K562 (cell line): ENCODE data around the gene GPR78. TPM values are rescaled to one million over a fixed set of nuclear protein-coding genes. Genes with fewer than 3 reads are reported as not detected.

Experiments used
- ATAC-seq: fragments of 200-7000 bp; cut with Tn5 transposase; 3 replicates; pipeline ENCODE4 v1.9.1; 2020; ENCODE audit warnings: moderate library complexity
- BruUV-seq: library from RNA; stranded (reverse); fragments of 400-500 nt; replicated peaks from 2 replicates; lab custom pipeline; 2021; lab: Mats Ljungman, UMichigan
- CTCF ChIA-PET: fragments of 300-600 bp; formaldehyde crosslinking; extraction: SDS; loops from one replicate; lab custom pipeline; 2021; ENCODE audit warnings: low intra/inter-chr PET ratio; lab: Yijun Ruan, JAX
- POLR2A ChIA-PET: fragments of 300-600, 350-650 bp; sonication (Branson Sonifier 250); formaldehyde crosslinking; extraction: SDS; loops from one replicate; lab custom pipeline; 2021; ENCODE audit warnings: antibody characterized with exemption, inconsistent platforms; lab: Yijun Ruan, JAX
- DNase-seq, 4 experiments: peaks; one replicate each; pipeline versions ENCODE4 v3.0.0 to v3.0.0-alpha.2; 2011 to 2018; ENCODE audit warnings: low spot score in 3 of 4, mixed read lengths in 3 of 4; ENCODE audit errors: extremely low read depth in 1 of 4
- FAIRE-seq: peaks from 2 replicates; lab custom pipeline; 2011; peaks lifted over from hg19 to GRCh38; lab: Jason Lieb, UNC
- H2AFZ ChIP-seq: 2 replicates; pipeline ENCODE4 v1.6.0; 2011; ENCODE audit warnings: low read depth, low read length, control low read depth, inconsistent platforms
- H3K27ac ChIP-seq: fragments of 200-600 bp; 3 replicates; pipeline ENCODE4 v1.8.0; 2011; ENCODE audit warnings: low read depth, mild to moderate bottlenecking, control low read depth, inconsistent platforms, low read length, moderate library complexity, mixed read lengths; ENCODE audit errors: extremely low read depth
- H3K27me3 ChIP-seq, 2 experiments: fragments of 300-600 bp in 1 of 2; 2 replicates in 1 of 2; 3 replicates in 1 of 2; pipeline versions ENCODE4 v1.6.0 to v1.8.0; 2011; ENCODE audit warnings: inconsistent platforms in 2 of 2, low read length in 2 of 2, mild to moderate bottlenecking in 1 of 2, mixed read lengths in 1 of 2, moderate library complexity in 1 of 2; ENCODE audit not compliant: control insufficient read depth in 2 of 2, insufficient read depth in 2 of 2
- H3K36me3 ChIP-seq: fragments of 300-600 bp; 3 replicates; pipeline ENCODE4 v1.8.0; 2011; ENCODE audit warnings: mild to moderate bottlenecking, low read length, inconsistent platforms; ENCODE audit not compliant: control insufficient read depth, insufficient read depth
- H3K4me1 ChIP-seq, 2 experiments: fragments of 200-600 bp in 1 of 2; replicated peaks in 1 of 2; 2 replicates in 1 of 2; 3 replicates in 1 of 2; pipeline versions ENCODE4 v1.5.1 to v1.8.0; 2011; ENCODE audit warnings: inconsistent platforms in 2 of 2, low read length in 2 of 2, mild to moderate bottlenecking in 1 of 2, mixed read lengths in 1 of 2, moderate library complexity in 1 of 2; ENCODE audit not compliant: control insufficient read depth in 2 of 2, insufficient read depth in 2 of 2
- H3K4me2 ChIP-seq: 2 replicates; pipeline ENCODE4 v1.6.1; 2011; ENCODE audit warnings: low read length, control low read depth, inconsistent platforms, mixed read lengths; ENCODE audit not compliant: insufficient read depth
- H3K4me3 ChIP-seq: fragments of 200-600 bp; sonication (generic), shearing (Covaris generic); 2 replicates; pipeline ENCODE4 v1.5.1; 2016; ENCODE audit warnings: control low read depth, inconsistent platforms
- H3K79me2 ChIP-seq: fragments of 200-600 bp; 3 replicates; pipeline ENCODE4 v1.8.0; 2011; ENCODE audit warnings: low read length, inconsistent platforms; ENCODE audit not compliant: control insufficient read depth, insufficient read depth
- H3K9ac ChIP-seq, 2 experiments: 2 replicates each; pipeline versions ENCODE4 v1.6.0 to v1.6.1; 2011; ENCODE audit warnings: low read depth in 2 of 2, low read length in 2 of 2, control low read depth in 1 of 2, inconsistent platforms in 1 of 2, mild to moderate bottlenecking in 1 of 2, mixed read lengths in 1 of 2; ENCODE audit not compliant: insufficient read depth in 1 of 2
- H3K9me1 ChIP-seq: one replicate; pipeline ENCODE4 v1.6.0; 2011; ENCODE audit warnings: inconsistent platforms, mild to moderate bottlenecking, low read length, moderate library complexity; ENCODE audit not compliant: control insufficient read depth, insufficient read depth
- H3K9me3 ChIP-seq: replicated peaks from 2 replicates; pipeline ENCODE4 v1.5.1; 2011; ENCODE audit warnings: low read depth, low read length, inconsistent platforms; ENCODE audit not compliant: control insufficient read depth, insufficient read depth
- H4K20me1 ChIP-seq: replicated peaks from 2 replicates; pipeline ENCODE4 v1.6.1; 2011; ENCODE audit warnings: low read length, inconsistent platforms, mixed read lengths; ENCODE audit not compliant: control insufficient read depth, insufficient read depth
- CTCF ChIP-seq, 3 experiments: IDR thresholded peaks in 2 of 3; conservative IDR thresholded peaks in 1 of 3; 2 replicates each; pipeline ENCODE4 v1.5.1; 2011 to 2012; ENCODE audit warnings: low read length in 3 of 3, mild to moderate bottlenecking in 3 of 3, control low read depth in 2 of 3, improper control_type of control experiment in 1 of 3, inconsistent platforms in 1 of 3, low read depth in 1 of 3, mixed read lengths in 1 of 3, moderate library complexity in 1 of 3; ENCODE audit not compliant: insufficient read depth in 2 of 3
- ZNF766 ChIP-seq: fragments of 200-800 bp; sonication (Bioruptor generic); conservative IDR thresholded peaks from 2 replicates; pipeline ENCODE4 v1.6.1; 2016; ENCODE audit warnings: missing genetic modification characterization, missing compliant biosample characterization
- WGBS: fragments of 100-300 bp; shearing (Covaris generic); methylation state at CpG from one replicate; pipeline ENCODE4 v1.1.6; 2016; ENCODE audit warnings: low coverage, mixed read lengths; ENCODE audit not compliant: insufficient coverage; ENCODE audit errors: missing lambda C conversion rate; 5-methylcytosine and 5-hydroxymethylcytosine counted together
- in situ Hi-C: fragments of 300-500 bp; cut with MboI; formaldehyde crosslinking; loops from 4 replicates; pipeline ENCODE4 v1.15.0; 2018; ENCODE audit warnings: inconsistent platforms, mixed read lengths
- intact Hi-C: fragments of 100-400 bp; cut with micrococcal nuclease; formaldehyde crosslinking; loops from 2 replicates; pipeline ENCODE4 v1.14.2; 2022
- polyA plus RNA-seq, 8 experiments: library from polyadenylated mRNA; depleted of rRNA in 4 of 8; stranded (reverse) in 5 of 8; unstranded in 3 of 8; fragments of >200 nt; fragmentation: Nextera tagmentation in 2 of 8; fragmentation: Illumina TruSeq in 1 of 8; extraction: Ambion mirVana in 2 of 8; extraction: Trizol in 1 of 8; gene quantifications; 2 replicates each; pipeline versions ENCODE4 v1.2.1 to v1.2.3, GENCODE V29; 2011 to 2014; ENCODE audit warnings: inconsistent platforms in 1 of 8, missing spikeins in 1 of 8
- total RNA-seq, 7 experiments: library from RNA; depleted of rRNA in 6 of 7; stranded (reverse); fragments of >200 nt in 6 of 7; fragmentation: Illumina TruSeq in 2 of 7; extraction: Trizol in 2 of 7; gene quantifications; 2 replicates each; pipeline versions ENCODE4 v1.2.1 to v1.2.3, GENCODE V29; 2011 to 2021; ENCODE audit warnings: low replicate concordance in 1 of 7

The GPR78 gene
- total and polyA plus RNA-seq, 9 of the 15 experiments (the other 6 are each of a cell fraction or from before 2014, with no cell fraction given): 0.04 to 0.13 (median 0.07) TPM; not detected in 4

- Histone ChIP-seq H3K9me1 (no peaks in the 10 kb centered on the region), H3K4me1 (peaks cover 0 to 25% of the 10 kb centered on the region in 2 experiments; a peak in 3 of 5 replicates), H4K20me1 (peaks cover 6% of the 10 kb centered on the region; the same call in 1 of the 2 replicates), H3K9ac (no peak overlapping the region), H3K9me3 (no peaks in the 10 kb centered on the region), H3K27ac (no peak overlapping the region), H2AFZ (no peak overlapping the region), H3K79me2 (no peaks in the 10 kb centered on the region), H3K36me3 (no peaks in the 10 kb centered on the region), H3K4me2 (no peak overlapping the region), H3K4me3 (no peak overlapping the region), H3K27me3 (peaks cover 0 to 59% of the 10 kb centered on the region in 2 experiments; a peak in 3 of 5 replicates)
- no peak for FAIRE-seq
- POLR2A ChIA-PET: interaction anchor here (0.7 kb wide), 1 partner anchor 318 kb away, joined by 3 read pairs; no protein-coding TSS in a partner anchor
- CTCF ChIA-PET: no interaction called here
- 4% methylated on average over 6 of the region's 6 CpGs for WGBS
- DNase-seq: no peak
- BruUV-seq: no TSS peak
- ATAC-seq: peak; percentile 12; the same call in 1 of the 3 replicates
- TF ChIP-seq CTCF (IDR thresholded peaks at IDR 0.05 in 2 of 3, conservative IDR thresholded peaks at IDR 0.05 in 1 of 3; ENCODE audit: insufficient read depth in 2 of 3, low read depth in 1 of 3, low read length in 3 of 3) (peak; percentile 17 to 23 (median 20); a peak in 1 of 6 replicates), ZNF766 (CRISPR knock-in tag) (no peak)
- intact Hi-C loops (no loop called here), in situ Hi-C loops (no loop called here)
These were observed 5.0 kb downstream of the GPR78 start for GRCh38 chr4:8585186-8585585.
